Prostate gland (tissue), 2 donors: ENCODE results near the gene CSNK1E.

Source experiments
- POLR2A ChIP-seq: fragments of 450-650 bp; IDR thresholded peaks from one replicate; pipeline ENCODE4 v1.6.1; 2016; ENCODE audit warnings: antibody characterized with exemption, mild to moderate bottlenecking
- TF ChIP-seq, protein P1 (sequence below), 4 experiments: fragments of 200-600 bp in 2 of 4; fragments of 450-650 bp in 2 of 4; sonication (generic) in 2 of 4; IDR thresholded peaks; 1 replicate in 3 of 4; 2 replicates in 1 of 4; pipeline ENCODE4 v1.5.1; 2016 to 2019; ENCODE audit warnings: antibody characterized with exemption in 4 of 4, mild to moderate bottlenecking in 2 of 4, moderate library complexity in 2 of 4

DNA sequence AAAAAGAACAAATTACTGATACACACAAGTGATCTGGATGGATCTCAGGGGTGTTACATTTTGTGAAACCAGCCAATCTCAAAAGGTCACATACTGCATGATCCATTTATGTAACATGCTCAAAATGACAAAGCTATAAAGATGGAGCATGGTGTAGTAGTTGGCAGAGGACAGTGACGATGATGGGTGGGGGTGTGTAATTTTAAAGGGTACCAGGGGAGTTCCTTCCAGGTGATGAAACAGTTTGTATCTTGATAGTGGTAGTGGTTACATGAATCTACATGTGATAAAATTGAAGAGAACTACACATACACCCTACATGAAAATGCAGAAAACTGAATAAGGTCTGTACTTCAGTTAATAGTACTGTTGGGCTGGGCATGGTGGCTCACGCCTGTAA lies 61.5 kb downstream of the CSNK1E start:
- no peak for TF ChIP-seq POLR2A
- TF ChIP-seq, protein P1, sequence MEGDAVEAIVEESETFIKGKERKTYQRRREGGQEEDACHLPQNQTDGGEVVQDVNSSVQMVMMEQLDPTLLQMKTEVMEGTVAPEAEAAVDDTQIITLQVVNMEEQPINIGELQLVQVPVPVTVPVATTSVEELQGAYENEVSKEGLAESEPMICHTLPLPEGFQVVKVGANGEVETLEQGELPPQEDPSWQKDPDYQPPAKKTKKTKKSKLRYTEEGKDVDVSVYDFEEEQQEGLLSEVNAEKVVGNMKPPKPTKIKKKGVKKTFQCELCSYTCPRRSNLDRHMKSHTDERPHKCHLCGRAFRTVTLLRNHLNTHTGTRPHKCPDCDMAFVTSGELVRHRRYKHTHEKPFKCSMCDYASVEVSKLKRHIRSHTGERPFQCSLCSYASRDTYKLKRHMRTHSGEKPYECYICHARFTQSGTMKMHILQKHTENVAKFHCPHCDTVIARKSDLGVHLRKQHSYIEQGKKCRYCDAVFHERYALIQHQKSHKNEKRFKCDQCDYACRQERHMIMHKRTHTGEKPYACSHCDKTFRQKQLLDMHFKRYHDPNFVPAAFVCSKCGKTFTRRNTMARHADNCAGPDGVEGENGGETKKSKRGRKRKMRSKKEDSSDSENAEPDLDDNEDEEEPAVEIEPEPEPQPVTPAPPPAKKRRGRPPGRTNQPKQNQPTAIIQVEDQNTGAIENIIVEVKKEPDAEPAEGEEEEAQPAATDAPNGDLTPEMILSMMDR (IDR thresholded peaks at IDR 0.05) = no peak
